HG02623 (cell line): ENCODE data around the gene ACACA.
"Not testable (repeated sequence)": the region's sequence is repeated elsewhere in the genome, so short reads cannot be mapped to it uniquely, and the experiment has no call there.

Source experiments
- ATAC-seq: cut with Tn5 transposase; IDR thresholded peaks from one replicate; pipeline ENCODE4 v1.9.1; 2021; ENCODE audit warnings: moderate library complexity; ENCODE audit not compliant: unreplicated experiment

ACACA gene

DNA sequence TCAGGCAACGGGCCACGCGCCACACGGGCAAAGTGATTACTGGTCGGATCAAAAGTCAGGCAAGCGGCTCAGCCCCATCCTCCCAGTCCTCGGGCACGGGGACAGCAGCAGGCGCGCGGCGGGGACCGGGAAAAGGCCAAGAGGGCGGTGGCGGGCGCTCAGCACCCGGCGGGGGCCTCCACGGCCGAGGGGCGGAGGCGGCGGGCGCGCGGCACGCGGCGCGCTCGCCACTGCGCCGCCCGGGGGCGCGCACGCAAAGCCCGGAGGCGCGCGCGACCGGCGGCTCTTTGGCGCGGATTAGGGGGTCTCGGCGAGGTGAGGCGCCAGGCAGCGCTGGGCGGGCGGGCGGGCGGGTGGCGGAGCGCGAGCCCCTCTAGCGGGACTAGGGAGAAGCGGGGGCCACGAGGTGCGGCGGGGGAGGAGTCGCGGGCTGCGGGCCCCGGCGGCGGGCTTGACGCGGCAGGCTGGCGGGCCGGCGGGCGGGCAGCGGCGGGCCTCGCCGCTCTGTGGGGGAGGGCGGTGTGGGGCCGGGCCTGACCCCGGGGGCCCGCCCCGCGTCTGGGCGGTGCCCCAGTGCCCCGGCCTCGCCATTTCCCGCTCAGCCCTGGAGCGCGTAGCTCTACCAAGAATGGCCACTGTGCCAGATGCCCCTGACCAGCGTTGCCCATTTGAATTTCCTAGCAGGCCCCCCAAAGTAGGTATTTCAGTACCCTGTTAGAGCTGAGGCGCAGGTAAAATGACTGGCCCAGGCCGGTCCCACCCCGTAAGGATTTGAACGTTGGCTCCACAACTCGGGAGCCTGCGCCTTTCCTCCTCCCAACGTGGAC, at the start of gene ACACA, which contains the start of gene TADA2A:
ACACA (minus strand) TSS at position 202 of the 827 bp plus-strand sequence. CDS start 537 bp downstream, outside the sequence.
TADA2A (plus strand) TSS at position 252 of the 827 bp plus-strand sequence. CDS start 4,480 bp downstream, outside the sequence.
- ATAC-seq = peak; percentile 72

DNA sequence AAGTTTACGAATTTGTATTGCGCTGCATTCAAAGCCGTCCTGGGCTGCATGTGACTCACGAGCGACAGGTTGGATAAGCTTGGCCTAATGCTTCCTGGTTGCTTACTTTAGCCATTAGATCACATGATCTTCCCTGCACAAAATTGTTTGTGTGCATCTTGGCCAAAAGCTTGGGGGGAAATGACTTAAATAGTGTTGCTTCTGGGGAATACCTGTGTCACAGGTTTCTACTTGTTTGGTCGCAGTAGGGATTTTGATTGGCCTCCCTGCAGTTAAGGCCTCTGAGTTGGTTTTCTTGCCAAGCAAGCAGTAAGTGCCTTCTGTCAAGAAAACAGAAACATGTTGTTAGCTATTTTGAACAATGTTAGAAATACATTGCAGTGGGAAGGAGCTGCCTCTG, 43.5 kb upstream of the ACACA start:
- no peak for ATAC-seq

DNA sequence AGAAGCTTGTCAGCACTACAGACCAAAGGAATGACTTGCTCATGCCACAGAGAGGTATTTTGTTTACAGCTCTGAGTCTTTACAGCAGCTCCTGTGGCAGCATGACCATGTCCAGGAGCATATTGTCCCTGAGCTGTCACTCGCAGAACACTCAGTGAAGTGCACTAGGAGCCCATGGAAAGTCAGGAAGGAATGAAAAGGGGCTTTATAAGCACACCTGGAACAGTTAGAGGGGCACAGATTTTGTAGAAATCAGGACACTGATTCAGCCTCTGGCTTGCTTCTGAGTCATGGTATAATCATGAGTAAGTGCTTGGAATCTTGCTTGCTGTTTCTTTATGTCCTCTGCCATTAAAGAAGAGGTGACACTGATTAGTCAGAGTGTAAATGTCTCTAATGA, 41.0 kb upstream of the ACACA start:
- no peak for ATAC-seq

DNA sequence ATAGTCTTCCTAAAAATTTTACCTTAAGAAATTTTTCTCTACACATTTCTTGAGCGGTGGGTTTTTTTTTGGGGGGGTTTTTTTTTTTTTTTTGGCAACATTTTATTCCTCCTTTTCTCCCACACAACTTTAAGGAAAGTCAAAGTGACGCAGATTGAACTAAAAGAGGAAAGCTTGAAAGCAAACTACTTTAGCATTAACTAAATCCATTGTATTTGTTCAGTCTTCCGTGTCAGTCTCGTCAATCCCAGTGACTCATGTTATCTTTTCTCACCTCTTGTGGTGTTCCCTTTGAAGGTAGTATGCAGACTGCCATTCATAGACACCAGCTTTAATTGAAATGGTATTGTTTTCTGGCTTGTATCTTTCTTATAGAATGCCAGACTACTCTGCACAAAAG, 39.4 kb upstream of the ACACA start:
- ATAC-seq = no peak

DNA sequence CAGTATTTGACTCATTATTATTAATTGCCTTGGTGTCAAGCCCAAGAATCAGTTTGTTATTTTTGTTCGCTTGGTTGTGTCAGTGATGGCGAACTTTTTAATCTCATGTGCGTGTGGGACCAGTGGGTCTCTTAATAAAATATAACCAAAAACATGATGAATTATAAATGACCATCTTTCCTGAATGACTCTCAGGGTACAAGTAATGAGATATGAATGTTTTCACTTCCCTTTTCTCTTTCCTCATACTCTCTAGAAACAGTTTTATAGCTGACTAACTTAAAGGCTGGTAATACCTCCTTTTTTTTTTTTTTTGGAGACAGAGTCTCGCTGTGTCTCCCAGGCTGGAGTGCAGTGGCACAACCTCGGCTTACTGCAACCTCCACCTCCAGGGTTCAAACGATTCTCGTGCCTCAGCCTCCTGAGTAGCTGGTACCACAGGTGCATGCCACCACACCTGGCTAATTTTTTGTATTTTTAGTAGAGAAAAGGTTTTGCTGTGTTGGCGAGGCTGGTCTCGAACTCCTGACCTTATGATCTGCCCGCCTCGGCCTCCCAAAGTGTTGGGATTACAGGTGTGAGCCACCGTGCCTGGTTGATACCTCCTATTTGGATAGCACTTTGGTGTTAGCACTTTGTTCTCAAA, 34.9 kb upstream of the ACACA start:
- ATAC-seq = not testable (repeated sequence)

DNA sequence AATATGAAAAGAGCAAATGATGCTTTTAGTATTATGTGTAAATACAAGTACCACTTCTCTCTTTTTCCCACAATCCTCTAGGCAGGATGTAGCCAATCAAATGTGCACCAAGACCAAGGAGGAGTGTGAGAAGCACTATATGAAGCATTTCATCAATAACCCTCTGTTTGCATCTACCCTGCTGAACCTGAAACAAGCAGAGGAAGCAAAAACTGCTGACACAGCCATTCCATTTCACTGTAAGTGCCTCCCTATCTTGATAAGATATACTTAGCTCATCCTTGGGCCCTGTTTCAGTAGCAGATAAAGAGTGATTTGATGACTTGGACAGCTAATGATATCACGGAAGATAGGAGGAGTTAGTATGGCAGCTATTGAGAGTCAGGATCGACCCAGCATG, 33.8 kb upstream of the ACACA start:
- ATAC-seq = no peak

DNA sequence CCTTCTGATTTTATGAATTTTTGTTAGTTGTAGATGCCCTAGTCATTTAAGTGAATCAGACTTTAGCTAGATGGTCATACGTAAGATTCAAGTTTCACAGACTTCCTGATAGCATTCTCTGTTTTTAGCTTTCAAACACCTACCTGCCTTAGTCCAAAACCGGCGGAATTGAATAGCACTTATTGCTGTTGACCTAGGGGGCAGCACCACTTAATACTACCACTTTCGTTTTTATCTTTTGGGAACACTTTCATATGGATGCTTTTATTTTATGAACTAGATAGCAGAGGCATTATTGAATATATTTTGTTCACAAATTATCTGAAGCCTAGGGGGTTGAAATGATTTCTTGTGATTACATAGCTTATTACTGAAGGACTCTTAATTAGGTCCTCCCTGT, 31.5 kb upstream of the ACACA start:
- ATAC-seq = no peak

DNA sequence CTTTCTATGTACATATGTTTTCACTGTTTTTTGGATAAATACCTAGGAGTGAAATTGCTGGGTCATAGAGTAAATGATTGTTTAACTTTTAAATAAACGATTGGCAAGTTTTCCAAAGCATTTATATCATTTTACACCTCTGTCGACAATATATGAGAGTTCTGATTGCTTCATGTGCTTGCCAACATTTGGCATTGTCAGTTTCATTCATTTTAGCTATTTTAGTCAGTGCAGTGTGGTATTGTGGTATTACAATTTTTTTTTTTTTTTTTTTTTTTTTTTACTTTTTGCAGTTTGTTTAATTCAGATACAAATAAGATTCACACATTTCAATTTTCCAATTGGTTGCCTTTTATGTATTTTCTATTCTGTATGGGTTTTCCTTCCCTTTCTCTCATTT, 26.0 kb upstream of the ACACA start:
- ATAC-seq = no peak

DNA sequence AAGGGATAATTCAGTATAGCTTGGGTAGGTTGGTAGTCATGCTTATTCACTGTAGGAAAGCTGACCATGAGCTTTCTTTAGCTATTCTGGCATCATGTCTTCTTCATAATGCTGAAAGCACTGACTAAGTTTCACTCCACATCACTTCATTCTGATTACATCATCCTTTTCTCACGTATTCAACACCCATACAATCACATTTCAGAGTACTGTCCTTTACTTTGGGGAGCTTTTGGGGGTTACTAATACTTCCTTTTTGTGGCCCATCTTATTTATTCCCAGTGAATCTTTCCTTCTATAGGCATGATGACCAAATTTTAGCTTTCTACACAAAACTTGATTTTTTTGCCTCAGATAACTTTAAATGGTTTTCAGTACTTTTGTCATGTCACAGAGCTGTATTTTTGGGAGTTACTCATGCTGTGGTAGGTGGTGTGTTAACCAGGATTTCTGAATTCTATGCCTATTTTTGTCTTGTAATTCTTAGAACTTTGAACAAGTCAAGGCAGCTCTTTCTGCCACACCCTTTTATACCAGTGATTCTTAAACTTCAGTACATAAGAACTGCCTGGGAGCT, 23.5 kb upstream of the ACACA start:
- ATAC-seq = no peak

DNA sequence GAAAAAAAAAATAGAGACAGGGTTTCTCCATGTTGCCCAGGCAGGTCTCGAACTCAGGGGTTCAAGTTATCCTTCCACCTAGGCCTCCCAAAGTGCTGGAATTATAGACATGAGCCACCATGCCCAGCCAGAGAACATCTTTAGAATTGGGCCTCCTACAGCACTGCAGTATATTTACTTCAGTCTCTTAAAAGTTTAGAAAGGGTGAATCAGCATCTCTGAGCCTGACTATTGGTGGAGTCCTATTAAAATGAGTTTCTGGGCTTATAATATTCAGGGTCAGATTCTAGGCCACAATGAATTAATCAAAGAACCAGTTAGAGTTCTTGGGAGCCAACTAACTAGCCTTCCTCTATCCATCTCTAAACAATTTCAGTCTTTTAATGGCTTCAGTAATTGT, 22.8 kb upstream of the ACACA start:
- ATAC-seq = no peak

DNA sequence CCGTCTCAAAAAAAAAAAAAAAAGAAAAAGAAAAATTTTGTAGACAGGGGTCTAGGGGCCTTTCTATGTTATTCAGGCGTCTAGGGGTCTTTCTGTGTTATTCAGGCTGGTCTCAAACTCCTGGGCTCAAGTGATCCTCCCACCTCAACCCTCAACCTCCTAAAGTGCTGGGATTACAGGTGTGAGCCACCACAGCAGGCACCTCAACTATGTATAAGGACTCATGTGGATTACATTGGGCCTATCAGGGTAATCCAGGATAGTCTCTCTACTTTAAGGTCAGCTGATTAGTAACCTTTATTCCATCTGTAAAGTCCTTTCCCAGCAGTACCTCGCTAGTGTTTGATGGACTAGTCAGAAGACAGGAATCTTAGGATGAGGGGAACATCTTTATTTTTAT, 22.4 kb upstream of the ACACA start:
- ATAC-seq = no peak

DNA sequence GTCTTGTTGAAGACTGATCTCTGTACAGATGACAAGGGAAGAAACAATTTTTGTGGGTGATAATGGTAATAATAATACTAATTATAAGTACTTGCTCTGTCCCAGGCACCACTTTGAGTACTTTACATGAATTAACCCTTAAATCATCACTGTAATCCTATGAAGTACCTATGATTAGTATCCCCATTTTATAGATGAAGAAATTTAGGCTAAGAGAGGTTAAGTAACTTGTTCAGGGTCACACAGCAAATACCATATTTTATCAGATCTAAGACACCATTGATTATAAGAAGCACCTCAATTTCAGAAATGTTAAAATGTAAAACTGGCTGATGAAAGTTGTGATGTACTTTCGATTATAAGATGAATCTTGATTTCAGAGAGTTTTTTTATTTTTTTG, 18.6 kb upstream of the ACACA start:
- no peak for ATAC-seq

DNA sequence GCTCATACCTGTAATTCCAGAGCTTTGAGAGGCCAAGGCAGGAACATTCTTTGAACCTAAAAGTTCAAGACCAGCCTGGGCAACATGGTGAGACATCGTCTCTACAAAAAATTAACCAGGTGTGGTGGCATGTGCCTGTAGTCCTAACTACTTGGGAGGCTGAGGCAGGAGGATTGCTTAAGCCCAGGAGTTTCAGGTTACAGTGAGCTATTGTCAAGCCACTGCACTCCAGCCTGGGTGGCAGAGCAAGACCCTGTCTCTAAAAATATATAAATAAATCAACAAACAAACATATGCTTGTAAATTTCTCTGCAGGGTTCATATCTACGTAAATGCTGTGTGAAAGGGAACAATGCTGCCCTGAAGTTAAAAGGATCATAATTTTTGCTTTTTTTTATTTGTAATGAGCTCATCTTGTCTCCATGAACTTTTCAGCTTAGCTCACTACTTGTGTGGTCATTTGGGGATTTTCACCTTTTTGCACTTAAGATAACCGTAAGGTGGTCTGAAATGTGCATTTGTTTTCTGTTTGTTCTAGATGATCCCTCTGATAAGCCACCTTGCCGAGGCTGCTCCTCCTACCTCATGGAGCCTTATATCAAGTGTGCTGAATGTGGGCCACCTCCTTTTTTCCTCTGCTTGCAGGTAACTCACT, 16.5 kb upstream of the ACACA start:
- ATAC-seq = no peak

DNA sequence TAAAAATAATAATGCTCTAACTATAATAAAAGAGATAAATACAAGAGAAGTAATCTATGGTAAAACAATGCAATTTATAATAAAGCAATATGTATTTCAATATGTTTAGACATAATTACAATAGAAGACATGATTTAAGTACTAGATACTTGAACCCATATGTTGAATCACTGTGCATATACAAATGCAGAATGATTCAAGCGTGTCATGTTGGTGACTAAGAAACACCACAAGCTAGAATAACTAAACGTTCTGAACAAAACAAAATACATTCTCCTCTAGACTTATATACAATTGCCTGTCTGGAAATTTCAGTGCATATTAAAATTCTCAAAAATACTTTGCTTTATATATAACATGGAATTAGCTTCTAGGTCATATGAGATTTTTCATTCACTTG, 11.2 kb upstream of the ACACA start:
- no peak for ATAC-seq

DNA sequence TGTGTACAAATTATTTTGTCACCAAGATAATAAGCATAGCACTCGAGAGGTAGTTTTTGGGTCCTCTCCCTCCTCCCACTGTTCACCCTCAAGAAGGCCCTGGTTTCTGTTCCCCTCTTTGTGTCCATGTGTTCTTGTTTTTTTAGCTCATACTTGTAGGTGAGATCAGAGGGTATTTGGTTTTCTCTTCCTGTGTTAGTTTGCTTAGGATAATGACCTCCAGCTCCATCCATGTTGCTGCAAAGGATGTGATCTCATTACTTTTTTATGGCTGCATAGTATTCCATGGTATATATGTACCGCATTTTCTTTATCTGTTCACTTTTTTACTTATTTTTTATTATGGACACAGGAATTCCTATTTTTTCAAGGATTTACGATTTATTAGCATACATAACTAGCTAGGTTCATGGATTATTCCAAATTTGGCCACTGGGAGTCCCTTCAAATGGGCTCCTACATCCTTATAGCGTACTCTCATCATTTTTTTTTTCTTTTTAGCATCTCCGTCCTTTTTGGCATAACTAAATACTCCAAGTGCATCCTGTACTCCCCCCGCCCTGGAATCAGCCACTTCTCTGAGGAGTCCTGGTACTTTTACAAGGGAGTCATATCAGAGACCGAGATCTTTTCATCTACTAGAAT, 7.4 kb upstream of the ACACA start:
- no peak for ATAC-seq

DNA sequence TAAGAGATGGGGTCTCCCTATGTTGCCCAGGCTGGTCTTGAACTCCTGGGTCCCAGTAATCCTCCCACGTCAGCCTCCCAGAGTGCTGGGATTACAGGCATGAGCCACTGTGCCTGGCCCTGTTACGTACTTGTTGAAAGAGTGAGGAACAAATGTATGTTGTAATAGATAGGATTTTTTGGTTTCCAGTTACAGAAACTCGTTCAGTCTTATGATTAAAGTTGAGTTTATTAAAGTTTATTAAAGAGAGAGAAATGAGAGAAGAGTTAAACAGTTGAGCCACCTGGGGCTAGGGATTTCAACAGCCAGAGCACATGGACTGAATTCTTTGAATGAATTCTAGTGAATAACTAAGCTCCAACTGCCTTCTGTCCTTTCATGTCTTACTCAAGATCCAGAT, 3.7 kb upstream of the ACACA start:
- ATAC-seq = no peak

DNA sequence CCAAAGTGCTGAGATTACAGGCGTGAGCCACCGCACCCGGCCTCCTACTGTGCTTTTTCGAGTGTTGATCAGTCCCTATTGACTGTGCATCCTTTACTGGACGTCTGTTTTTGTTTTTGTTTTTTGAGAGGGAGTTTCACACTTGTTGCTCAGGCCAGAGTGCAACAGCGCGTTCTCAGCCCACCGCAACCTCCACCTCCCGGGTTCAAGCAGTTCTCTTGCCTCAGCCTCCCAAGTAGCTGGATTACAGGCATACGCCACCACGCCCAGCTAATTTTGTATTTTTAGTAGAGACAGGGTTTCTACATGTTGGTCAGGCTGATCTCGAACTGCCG, 1.5 kb upstream of the ACACA start:
- not testable (repeated sequence) for ATAC-seq

DNA sequence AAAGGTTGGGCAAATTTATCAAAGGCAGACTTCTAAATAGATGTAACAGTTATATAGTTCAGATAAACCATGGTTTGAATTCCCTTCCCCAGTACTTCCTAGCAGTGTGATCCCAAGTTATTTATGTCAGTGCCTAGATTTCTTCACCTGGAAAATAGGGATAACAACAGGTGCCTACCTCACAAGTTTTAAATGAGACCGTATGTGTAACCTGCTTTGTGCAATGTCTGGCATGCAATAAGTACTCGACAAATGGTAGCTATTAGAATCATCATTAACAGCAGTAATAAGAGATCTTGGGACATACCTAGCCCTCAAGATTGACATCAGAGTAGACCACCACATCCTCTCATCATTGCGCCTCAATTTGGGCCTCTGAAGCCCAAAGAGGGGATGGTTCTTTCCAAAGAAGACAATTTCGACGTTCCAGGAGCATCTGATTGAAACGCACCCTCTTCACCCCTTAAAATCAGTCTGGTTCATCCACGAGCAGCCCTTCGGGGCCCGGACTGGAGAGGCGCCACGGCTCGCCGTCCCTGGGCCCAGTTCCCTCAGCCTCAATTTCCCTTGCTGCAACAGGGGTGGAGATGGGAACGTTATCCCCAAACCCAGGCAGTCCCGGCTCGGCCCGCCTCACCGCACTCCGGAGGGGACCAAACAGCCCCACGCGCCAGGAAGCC, 541 bp downstream of the ACACA start:
- peak; percentile 15 for ATAC-seq

DNA sequence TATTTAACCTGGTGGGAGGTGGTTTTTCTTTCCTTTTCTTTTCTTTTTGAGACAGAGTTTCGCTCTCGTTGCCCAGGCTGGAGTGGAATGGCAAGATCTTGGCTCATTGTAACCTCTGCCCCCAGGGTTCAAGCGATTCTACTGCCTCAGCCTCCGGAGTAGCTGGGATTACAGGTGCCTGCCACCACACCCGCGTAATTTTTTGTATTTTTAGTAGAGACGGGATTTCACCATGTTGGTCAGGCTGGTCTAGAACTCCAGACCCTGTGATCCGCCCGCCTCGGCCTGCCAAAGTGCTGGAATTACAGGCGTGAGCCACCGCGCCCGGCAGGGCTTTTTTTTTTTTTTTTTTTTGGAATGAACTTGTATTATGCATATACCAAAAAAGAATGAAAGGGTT, 1.1 kb downstream of the ACACA start:
- ATAC-seq = not testable (repeated sequence)

DNA sequence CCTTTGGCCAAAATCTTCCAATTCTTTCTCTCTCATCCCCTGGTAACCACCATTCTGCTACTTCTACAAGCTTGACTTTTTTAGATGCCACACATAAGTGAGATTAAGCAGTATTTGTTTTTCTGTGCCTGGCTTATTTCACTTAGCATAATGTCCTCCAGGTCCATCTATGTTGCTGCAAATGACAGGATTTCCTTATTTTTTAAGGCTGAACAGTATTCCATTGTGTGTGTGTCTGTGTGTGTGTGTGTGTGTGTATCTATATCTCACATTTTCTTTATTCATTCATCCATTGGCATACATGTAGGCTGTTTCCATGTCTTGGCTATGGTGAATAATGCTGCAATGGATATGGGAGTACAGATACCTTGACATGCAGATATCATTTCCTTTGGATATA, 6.1 kb downstream of the ACACA start:
- ATAC-seq = no peak
